ENCODE measurements around the gene PTPN13.
"Not testable (repeated sequence)": the region's sequence is repeated elsewhere in the genome, so short reads cannot be mapped to it uniquely, and the experiment has no call there.

PTPN13 gene

GRCh38 chr4:86641516-86642090 lies 47.5 kb downstream of the PTPN13 start:
- no peak overlapping the region for H3K27ac ChIP-seq
- TF ChIP-seq CTCF (conservative IDR thresholded peaks at IDR 0.05), result no peak
- no peak for TF ChIP-seq ZFX (IDR thresholded peaks at IDR 0.05)

GRCh38 chr4:86644892-86645291 lies 50.8 kb downstream of the PTPN13 start:
- H3K27ac ChIP-seq, result no peak overlapping the region
- no peak for TF ChIP-seq ZFX (IDR thresholded peaks at IDR 0.05)

- TF ChIP-seq CTCF (conservative IDR thresholded peaks at IDR 0.05), result no peak
- no peak overlapping the region for H3K27ac ChIP-seq
These were observed 58.3 kb downstream of the PTPN13 start for GRCh38 chr4:86652332-86652932.

- no peak overlapping the region for H3K27ac ChIP-seq
- TF ChIP-seq ZFX (IDR thresholded peaks at IDR 0.05) (no peak), CTCF (conservative IDR thresholded peaks at IDR 0.05) (peak; percentile 81)
These were observed 59.2 kb downstream of the PTPN13 start for GRCh38 chr4:86653237-86653865.

- H3K27ac ChIP-seq, result not testable (repeated sequence)
These were observed 62.7 kb downstream of the PTPN13 start for GRCh38 chr4:86656781-86657180.

GRCh38 chr4:86657382-86657781 lies 63.3 kb downstream of the PTPN13 start:
- TF ChIP-seq ZFX (IDR thresholded peaks at IDR 0.05), result no peak
- no peak for TF ChIP-seq CTCF (conservative IDR thresholded peaks at IDR 0.05)
- H3K27ac ChIP-seq, result no peak overlapping the region

- H3K27ac ChIP-seq, result no peak overlapping the region
- no peak for TF ChIP-seq CTCF (conservative IDR thresholded peaks at IDR 0.05)
- no peak for TF ChIP-seq ZFX (IDR thresholded peaks at IDR 0.05)
These were observed 63.8 kb downstream of the PTPN13 start for GRCh38 chr4:86657910-86658309.

GRCh38 chr4:86660401-86660800 lies 66.3 kb downstream of the PTPN13 start:
- no peak overlapping the region for H3K27ac ChIP-seq
- TF ChIP-seq CTCF (conservative IDR thresholded peaks at IDR 0.05) (no peak), ZFX (IDR thresholded peaks at IDR 0.05) (no peak)
